Erythroblast (primary cell): ENCODE results near the gene CACNA1H.
"Not testable (repeated sequence)": the region's sequence is repeated elsewhere in the genome, so short reads cannot be mapped to it uniquely, and the experiment has no call there.

ENCODE experiments used
- DNase-seq, 2 experiments: peaks; one replicate each; lab custom pipeline; 2025; lab: John Stamatoyannopoulos, UW
- GATA1 ChIP-seq: IDR thresholded peaks from 2 replicates; pipeline ENCODE4 v1.6.1; 2011; ENCODE audit warnings: low read depth, mild to moderate bottlenecking, control low read depth, low read length, moderate library complexity
- POLR2A ChIP-seq: IDR thresholded peaks from 2 replicates; pipeline ENCODE4 v1.6.1; 2011; ENCODE audit warnings: mild to moderate bottlenecking, low read length

Gene CACNA1H

GRCh38 chr16:1237990-1238389 is 85.1 kb downstream of the CACNA1H start:
- TF ChIP-seq GATA1 (no peak), POLR2A (no peak)
- DNase-seq = no peak

- DNase-seq = not testable (repeated sequence)
Observed at GRCh38 chr16:1238909-1239308, 86.0 kb downstream of the CACNA1H start.

- not testable (repeated sequence) for DNase-seq
Observed at GRCh38 chr16:1239575-1239974, 86.7 kb downstream of the CACNA1H start.

DNA sequence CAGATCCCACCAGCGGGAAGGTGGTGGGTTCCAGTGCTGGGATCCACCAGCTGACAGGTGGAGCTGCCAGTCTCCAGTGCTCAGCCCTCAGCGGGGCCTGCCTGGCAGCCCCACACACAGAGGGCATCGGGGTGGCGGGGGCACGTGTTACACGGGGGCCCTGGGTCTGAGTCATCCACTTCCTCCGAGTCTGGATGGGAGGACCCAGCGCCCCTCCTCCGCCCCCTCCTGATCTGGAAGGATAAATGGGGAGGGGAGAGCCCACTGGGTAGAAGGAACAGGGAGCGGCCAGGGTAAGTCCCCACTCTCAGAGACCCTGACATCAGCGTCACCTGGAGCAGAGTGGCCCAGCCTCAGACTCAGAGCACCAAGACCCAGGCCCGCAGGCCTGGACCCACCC is 87.5 kb downstream of the CACNA1H start, which contains the start of gene TPSAB1:
Gene TPSAB1, plus strand, starts transcription at position 270 of the 400 bp plus-strand sequence. CDS start 234 bp downstream, outside the sequence.
- DNase-seq = not testable (repeated sequence)

DNA sequence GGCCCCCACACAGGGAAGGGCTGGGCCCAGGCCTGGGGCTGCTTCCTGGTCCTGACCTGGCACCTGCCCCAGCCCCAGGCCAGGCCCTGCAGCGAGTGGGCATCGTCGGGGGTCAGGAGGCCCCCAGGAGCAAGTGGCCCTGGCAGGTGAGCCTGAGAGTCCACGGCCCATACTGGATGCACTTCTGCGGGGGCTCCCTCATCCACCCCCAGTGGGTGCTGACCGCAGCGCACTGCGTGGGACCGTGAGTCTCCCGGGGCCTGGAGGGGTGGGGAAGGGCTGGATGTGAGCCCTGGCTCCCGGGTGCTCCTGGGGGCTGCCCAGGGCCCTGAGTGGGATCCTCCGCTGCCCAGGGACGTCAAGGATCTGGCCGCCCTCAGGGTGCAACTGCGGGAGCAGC is 88.2 kb downstream of the CACNA1H start:
- DNase-seq = not testable (repeated sequence)

- DNase-seq = not testable (repeated sequence)
Observed at GRCh38 chr16:1243363-1243762, 90.5 kb downstream of the CACNA1H start.

DNA sequence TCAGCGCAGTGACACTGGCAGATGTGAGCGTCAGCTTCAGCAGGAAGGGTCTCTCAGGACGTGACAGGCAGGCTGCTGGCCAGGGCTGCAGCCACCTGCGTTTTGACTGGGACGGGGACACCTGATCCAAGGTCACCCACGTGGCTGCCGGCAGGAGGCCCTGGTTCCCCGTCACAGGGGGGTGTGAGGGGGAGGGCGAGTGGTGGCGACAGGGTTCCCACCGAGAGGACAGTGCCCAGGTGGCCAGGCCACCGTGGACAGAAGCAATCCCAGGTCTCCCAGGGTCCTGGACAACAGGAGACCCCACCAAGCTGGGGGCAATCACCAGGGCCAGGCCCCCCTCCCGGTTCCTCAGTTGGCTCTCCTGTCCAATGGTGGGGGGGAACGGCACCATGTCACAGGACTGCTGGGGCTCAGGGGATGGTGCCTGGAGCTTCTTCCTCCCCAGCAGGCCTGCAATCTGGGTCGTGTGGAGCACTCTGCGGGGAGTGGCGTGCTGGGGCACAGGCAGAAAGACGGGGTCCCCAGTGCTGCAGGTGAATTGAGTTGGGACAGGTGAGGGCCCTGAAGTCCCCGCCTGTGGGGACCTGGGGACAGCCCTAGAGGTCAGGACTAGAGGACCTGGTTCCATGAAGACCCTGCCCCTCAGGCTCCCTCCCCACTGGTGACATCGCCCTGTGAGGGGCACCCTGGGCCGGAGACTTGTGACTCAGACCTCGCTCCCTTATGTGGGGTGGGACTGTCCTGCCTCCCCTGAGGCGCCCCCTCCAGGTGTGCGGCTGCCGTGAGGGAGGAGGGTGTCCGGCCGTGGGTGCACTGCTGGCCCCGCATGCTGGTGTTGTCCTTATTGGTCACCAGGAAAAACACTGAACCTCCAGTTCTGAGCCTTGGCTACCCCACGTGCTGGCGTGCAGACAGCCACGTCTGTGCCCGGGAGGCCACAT is 91.3 kb downstream of the CACNA1H start:
- DNase-seq = not testable (repeated sequence)

DNA sequence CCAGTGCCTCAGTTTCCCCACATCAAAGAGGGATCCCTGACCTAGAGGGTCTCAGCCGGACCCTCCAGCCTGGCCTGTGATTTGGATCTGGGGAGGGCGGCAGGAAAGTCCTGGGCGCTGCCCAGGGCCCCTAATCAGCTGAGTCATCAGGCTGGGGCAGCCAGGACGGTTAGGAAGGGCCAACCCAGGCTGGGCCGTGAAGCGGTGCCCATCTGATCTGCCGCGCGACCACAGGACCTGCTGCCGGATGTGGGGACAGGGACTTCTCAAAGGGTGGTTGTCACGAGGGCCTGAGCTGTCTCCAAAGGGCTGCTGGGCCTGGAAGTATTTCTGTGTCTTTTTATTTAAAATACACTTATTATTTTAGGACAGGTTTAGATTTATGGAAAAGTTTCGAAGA is 92.0 kb downstream of the CACNA1H start:
- no peak for TF ChIP-seq POLR2A
- TF ChIP-seq GATA1 = no peak
- peak; percentile 41 to 50 for DNase-seq

DNA sequence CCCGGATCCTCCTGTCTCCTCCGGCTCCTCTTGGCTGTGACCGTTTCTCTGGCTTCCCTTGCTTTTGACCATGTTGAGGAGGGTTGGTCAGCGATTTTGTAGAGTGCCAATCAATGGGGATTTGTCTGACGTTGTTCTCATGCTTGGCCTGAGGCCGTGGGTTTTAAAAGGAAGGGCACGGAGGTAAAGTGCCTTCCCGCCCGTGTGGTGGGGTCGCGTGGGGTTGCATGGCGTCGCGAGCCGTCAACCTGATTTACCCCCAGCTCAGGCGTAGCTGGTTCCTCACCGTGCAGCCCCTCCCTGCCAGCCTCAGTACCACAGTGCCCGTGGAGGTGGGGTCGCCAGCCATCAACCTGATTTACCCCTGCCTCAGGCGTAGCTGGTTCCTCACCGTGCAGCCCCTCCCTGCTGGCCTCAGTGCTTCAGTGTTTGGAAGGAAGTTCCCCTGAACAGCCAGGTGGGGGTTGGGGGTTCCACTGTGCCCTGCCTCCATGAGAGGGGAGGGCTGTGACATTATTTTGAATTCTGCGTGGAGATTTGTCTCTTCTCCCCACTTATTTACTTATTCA is 92.6 kb downstream of the CACNA1H start:
- TF ChIP-seq GATA1 = no peak
- TF ChIP-seq POLR2A = peak; percentile 32
- DNase-seq = no peak

GRCh38 chr16:1247903-1248537 is 95.1 kb downstream of the CACNA1H start:
- peak; percentile 60 for TF ChIP-seq POLR2A
- DNase-seq = not testable (repeated sequence)

- DNase-seq = not testable (repeated sequence)
Observed at GRCh38 chr16:1249031-1249755, 96.3 kb downstream of the CACNA1H start.

GRCh38 chr16:1253701-1254364 is 100.9 kb downstream of the CACNA1H start:
- not testable (repeated sequence) for DNase-seq

DNA sequence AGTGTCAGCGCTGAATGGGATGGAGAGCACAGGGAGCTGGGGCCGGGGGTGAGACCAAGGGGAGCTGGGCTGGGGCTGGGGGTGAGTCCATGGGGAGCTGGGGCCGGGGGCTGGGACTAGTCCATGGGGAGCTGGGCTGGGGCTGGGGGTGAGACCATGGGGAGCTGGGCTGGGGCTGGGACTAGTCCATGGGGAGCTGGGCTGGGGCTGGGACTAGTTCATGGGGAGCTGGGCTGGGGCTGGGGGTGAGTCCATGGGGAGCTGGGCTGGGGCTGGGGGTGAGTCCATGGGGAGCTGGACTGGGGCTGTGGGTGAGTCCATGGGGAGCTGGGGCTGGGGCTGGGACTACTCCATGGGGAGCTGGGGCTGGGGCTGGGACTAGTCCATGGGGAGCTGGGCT is 101.9 kb downstream of the CACNA1H start:
- DNase-seq = not testable (repeated sequence)

GRCh38 chr16:1255276-1256122 is 102.6 kb downstream of the CACNA1H start, which contains the start of gene TPSD1:
Gene TPSD1, plus strand, starts transcription at chr16:1256069. Its CDS starts 212 bp downstream, at chr16:1256281.
- DNase-seq = not testable (repeated sequence)

DNA sequence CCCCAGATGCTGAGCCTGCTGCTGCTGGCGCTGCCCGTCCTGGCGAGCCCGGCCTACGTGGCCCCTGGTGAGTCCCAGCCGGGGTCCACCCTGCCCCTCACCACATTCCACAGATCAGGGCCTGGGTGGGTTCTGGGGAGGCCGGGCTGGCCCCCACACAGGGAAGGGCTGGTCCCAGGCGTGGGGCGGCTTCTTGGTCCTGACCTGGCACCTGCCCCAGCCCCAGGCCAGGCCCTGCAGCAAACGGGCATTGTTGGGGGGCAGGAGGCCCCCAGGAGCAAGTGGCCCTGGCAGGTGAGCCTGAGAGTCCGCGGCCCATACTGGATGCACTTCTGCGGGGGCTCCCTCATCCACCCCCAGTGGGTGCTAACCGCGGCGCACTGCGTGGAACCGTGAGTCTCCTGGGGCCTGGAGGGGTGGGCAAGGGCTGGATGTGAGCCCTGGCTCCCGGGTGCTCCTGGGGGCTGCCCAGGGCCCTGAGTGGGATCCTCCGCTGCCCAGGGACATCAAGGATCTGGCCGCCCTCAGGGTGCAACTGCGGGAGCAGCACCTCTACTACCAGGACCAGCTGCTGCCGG is 103.5 kb downstream of the CACNA1H start:
- not testable (repeated sequence) for DNase-seq
